Cardiac muscle cell (in vitro differentiated cells and primary cell): ENCODE results near the gene HTR4. TPM values are rescaled to one million over a fixed set of nuclear protein-coding genes. Genes with fewer than 3 reads are reported as not detected.

Experiments used
- DNase-seq, 2 donors: peaks; one replicate each; pipeline versions ENCODE4 v3.0.0 to v3.0.0-alpha.2; 2010 to 2017; ENCODE audit warnings: low read depth in 1 of 2, low spot score in 1 of 2
- H3K27ac ChIP-seq: fragments of 200-600 bp; sonication (generic); 2 replicates; pipeline ENCODE4 v1.5.1; 2016
- H3K27me3 ChIP-seq: fragments of 200-600 bp; sonication (generic); 2 replicates; pipeline ENCODE4 v1.6.0; 2016; ENCODE audit warnings: control low read depth
- H3K36me3 ChIP-seq: fragments of 200-600 bp; sonication (generic); 2 replicates; pipeline ENCODE4 v1.5.1; 2016; ENCODE audit warnings: control low read depth
- H3K4me1 ChIP-seq: fragments of 200-600 bp; sonication (generic); 2 replicates; pipeline ENCODE4 v1.8.1; 2017; ENCODE audit warnings: low read depth, mild to moderate bottlenecking, mixed run types
- H3K4me3 ChIP-seq: fragments of 200-600 bp; sonication (generic); 2 replicates; pipeline ENCODE4 v1.5.1; 2016; ENCODE audit warnings: mild to moderate bottlenecking
- H3K9me3 ChIP-seq: fragments of 200-600 bp; sonication (generic); 2 replicates; pipeline ENCODE4 v1.5.1; 2017; ENCODE audit warnings: low read depth, mild to moderate bottlenecking, control low read depth
- CTCF ChIP-seq: IDR thresholded peaks from 2 replicates; pipeline ENCODE4 v1.5.1; 2012; ENCODE audit warnings: low read depth, mild to moderate bottlenecking, low read length
- polyA plus RNA-seq: library from polyadenylated mRNA; unstranded; fragments of >200 nt; fragmentation: Nextera tagmentation; extraction: Ambion mirVana; gene quantifications from 2 replicates; pipeline ENCODE4 v1.2.1, GENCODE V29; 2016
- total RNA-seq: library from RNA; depleted of rRNA; stranded (reverse); fragments of >200 nt; gene quantifications from 2 replicates; pipeline ENCODE4 v1.2.3, GENCODE V29; 2016

The HTR4 gene
- total and polyA plus RNA-seq, 2 experiments from 2014 or later = 0.82 to 2.3 TPM

- Histone ChIP-seq H3K9me3 (no peaks in the 10 kb centered on the region), H3K27ac (no peak overlapping the region), H3K4me1 (no peaks in the 10 kb centered on the region), H3K27me3 (no peaks in the 10 kb centered on the region), H3K36me3 (no peaks in the 10 kb centered on the region), H3K4me3 (no peak overlapping the region)
- TF ChIP-seq CTCF = no peak
- DNase-seq = no peak
These were observed 91.3 kb downstream of the HTR4 start for GRCh38 chr5:148563021-148563420.

- Histone ChIP-seq H3K27me3 (no peaks in the 10 kb centered on the region), H3K36me3 (no peaks in the 10 kb centered on the region), H3K4me1 (no peaks in the 10 kb centered on the region), H3K27ac (no peak overlapping the region), H3K9me3 (no peaks in the 10 kb centered on the region), H3K4me3 (no peak overlapping the region)
- DNase-seq = no peak
- no peak for TF ChIP-seq CTCF
These were observed 92.5 kb downstream of the HTR4 start for GRCh38 chr5:148561801-148562311.

GRCh38 chr5:148559461-148559860 is 94.9 kb downstream of the HTR4 start:
- TF ChIP-seq CTCF = no peak
- Histone ChIP-seq H3K36me3 (no peaks in the 10 kb centered on the region), H3K4me1 (peaks cover 4% of the 10 kb centered on the region), H3K27me3 (no peaks in the 10 kb centered on the region), H3K4me3 (no peak overlapping the region), H3K27ac (no peak overlapping the region), H3K9me3 (no peaks in the 10 kb centered on the region)
- no peak for DNase-seq

- no peak for DNase-seq
- Histone ChIP-seq H3K27me3 (no peaks in the 10 kb centered on the region), H3K36me3 (no peaks in the 10 kb centered on the region), H3K4me1 (peaks cover 4% of the 10 kb centered on the region), H3K27ac (no peak overlapping the region), H3K9me3 (no peaks in the 10 kb centered on the region), H3K4me3 (no peak overlapping the region)
- no peak for TF ChIP-seq CTCF
These were observed 95.4 kb downstream of the HTR4 start for GRCh38 chr5:148558892-148559291.

- Histone ChIP-seq H3K27ac (no peak overlapping the region), H3K4me3 (no peak overlapping the region), H3K36me3 (no peaks in the 10 kb centered on the region), H3K27me3 (no peaks in the 10 kb centered on the region), H3K9me3 (no peaks in the 10 kb centered on the region), H3K4me1 (peaks cover 4% of the 10 kb centered on the region)
- TF ChIP-seq CTCF = no peak
- DNase-seq = no peak
These were observed 97.5 kb downstream of the HTR4 start for GRCh38 chr5:148556835-148557234.

- no peak overlapping the region for H3K27ac ChIP-seq
- no peaks in the 10 kb centered on the region for H3K27me3 ChIP-seq
- no peak for TF ChIP-seq CTCF
- no peak overlapping the region for H3K4me3 ChIP-seq
- no peaks in the 10 kb centered on the region for H3K9me3 ChIP-seq
- DNase-seq = no peak
- no peaks in the 10 kb centered on the region for H3K36me3 ChIP-seq
- H3K4me1 ChIP-seq = peaks cover 4% of the 10 kb centered on the region
These were observed 99.7 kb downstream of the HTR4 start for GRCh38 chr5:148554621-148555020.
